Adrenal gland (tissue), 5 donors: ENCODE results near the gene IL1RL1.

Experiments
- CTCF ChIP-seq, 6 experiments: fragments of 450-650 bp in 4 of 6; fragments of 200-600 bp in 2 of 6; sonication (generic) in 1 of 6; IDR thresholded peaks; 1 replicate in 5 of 6; 2 replicates in 1 of 6; pipeline versions ENCODE4 v1.5.1 to v1.8.0; 2016 to 2021; ENCODE audit warnings: antibody characterized with exemption in 6 of 6, mild to moderate bottlenecking in 2 of 6, moderate library complexity in 1 of 6
- POLR2A ChIP-seq, 2 donors: fragments of 450-650 bp; IDR thresholded peaks; one replicate each; pipeline ENCODE4 v1.6.1; 2017; ENCODE audit warnings: antibody characterized with exemption in 2 of 2, mild to moderate bottlenecking in 2 of 2, moderate library complexity in 1 of 2
- donor health status: DM: no; HTN: no; CAD: no.

GRCh38 chr2:102268510-102269199 lies 42.7 kb upstream of the IL1RL1 start:
- TF ChIP-seq POLR2A (IDR thresholded peaks at IDR 0.05) (no peak), CTCF (IDR thresholded peaks at IDR 0.05) (no peak)
